GM10266 (cell line): ENCODE data around the gene ARHGEF17.

ENCODE experiments used
- DNase-seq: peaks from one replicate; pipeline ENCODE4 v3.0.0; 2012; ENCODE audit errors: extremely low spot score
- TF ChIP-seq, protein P1 (sequence below): IDR thresholded peaks from 2 replicates; pipeline ENCODE4 v1.5.1; 2012; ENCODE audit warnings: mild to moderate bottlenecking, low read depth; ENCODE audit not compliant: control insufficient read depth, insufficient read depth; ENCODE audit errors: missing control alignments

Gene ARHGEF17

DNA sequence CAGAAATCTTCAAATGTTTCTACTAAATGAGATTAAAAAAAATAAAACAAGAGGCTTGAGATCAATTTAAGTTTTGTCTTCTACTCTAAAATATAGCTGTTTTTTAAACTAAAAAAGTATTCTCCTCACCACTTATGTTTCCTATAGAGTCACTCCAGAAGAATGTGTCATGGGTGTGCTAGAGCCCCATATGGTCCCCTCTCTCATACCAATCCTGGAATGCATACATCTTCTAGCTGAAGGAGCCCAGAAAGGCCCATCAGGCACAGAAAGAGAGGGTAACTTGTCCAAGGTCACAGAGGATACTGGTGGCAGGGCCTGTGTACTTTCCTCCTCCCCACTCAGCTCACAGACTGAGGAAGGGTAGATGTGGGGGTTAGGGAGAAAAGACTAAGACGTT is 102.6 kb downstream of the ARHGEF17 start:
- TF ChIP-seq, protein P1, sequence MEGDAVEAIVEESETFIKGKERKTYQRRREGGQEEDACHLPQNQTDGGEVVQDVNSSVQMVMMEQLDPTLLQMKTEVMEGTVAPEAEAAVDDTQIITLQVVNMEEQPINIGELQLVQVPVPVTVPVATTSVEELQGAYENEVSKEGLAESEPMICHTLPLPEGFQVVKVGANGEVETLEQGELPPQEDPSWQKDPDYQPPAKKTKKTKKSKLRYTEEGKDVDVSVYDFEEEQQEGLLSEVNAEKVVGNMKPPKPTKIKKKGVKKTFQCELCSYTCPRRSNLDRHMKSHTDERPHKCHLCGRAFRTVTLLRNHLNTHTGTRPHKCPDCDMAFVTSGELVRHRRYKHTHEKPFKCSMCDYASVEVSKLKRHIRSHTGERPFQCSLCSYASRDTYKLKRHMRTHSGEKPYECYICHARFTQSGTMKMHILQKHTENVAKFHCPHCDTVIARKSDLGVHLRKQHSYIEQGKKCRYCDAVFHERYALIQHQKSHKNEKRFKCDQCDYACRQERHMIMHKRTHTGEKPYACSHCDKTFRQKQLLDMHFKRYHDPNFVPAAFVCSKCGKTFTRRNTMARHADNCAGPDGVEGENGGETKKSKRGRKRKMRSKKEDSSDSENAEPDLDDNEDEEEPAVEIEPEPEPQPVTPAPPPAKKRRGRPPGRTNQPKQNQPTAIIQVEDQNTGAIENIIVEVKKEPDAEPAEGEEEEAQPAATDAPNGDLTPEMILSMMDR = no peak

DNA sequence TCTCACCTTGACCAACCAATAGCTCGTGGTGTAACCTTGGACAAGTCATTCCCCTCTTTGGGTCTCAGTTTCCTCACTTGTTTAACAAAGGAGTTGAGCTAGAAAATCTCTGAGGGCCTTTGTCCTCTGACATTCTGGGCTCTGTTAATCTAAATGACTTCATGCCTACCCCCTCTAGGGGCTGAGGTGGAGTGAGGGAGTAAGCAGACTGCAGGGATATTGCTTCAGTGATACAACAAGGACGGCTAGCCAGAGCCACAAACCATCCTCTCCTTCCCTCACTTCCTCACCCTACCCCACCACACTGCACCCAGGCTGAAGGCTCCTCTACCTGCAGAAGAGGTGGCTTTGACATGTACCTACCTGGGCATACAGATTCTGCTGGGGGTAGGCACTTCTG is 103.0 kb downstream of the ARHGEF17 start:
- no peak for DNase-seq
- TF ChIP-seq, protein P1 = no peak

More for the DNA sequence above, 102.6 kb downstream of the ARHGEF17 start:
- no peak for DNase-seq

DNA sequence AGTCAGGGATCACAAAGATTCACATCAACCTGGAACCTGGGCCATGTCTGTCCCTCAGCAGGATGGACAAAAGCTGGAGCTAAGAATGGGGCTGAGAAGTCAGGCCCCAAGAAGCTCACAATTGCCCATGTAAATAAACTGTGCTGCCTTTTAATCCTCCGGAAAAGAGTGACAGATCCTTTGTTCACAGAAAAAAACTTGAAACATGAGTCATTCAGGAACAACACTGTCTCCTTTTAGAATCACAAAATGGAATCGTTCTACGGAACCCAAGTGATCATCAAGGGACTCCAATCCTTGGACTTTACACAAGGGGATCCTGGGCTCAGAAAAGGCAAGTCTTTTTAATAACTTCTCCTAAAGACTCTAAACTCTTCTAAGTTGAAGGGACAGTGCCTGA is 104.2 kb downstream of the ARHGEF17 start:
- TF ChIP-seq, protein P1 = no peak
- DNase-seq = no peak

DNA sequence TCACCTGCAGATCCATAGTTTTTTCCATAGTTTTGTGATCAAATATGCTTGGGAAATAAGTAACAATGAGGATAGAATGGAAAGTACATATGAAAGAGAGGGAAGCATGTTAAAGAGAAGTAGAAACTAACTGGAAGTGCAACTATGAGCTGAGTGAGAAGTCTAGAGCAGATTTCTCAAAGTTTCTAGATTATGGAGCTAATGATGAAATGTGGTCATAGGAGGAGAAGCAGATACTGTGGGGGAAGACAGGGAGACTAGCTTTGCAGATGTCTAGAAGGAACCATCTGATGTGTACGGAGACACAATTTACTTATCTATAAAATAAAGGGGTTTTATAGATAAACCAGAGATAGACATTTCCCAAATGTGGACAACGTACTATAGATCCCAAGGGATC is 105.2 kb downstream of the ARHGEF17 start:
- TF ChIP-seq, protein P1 = no peak
- no peak for DNase-seq

DNA sequence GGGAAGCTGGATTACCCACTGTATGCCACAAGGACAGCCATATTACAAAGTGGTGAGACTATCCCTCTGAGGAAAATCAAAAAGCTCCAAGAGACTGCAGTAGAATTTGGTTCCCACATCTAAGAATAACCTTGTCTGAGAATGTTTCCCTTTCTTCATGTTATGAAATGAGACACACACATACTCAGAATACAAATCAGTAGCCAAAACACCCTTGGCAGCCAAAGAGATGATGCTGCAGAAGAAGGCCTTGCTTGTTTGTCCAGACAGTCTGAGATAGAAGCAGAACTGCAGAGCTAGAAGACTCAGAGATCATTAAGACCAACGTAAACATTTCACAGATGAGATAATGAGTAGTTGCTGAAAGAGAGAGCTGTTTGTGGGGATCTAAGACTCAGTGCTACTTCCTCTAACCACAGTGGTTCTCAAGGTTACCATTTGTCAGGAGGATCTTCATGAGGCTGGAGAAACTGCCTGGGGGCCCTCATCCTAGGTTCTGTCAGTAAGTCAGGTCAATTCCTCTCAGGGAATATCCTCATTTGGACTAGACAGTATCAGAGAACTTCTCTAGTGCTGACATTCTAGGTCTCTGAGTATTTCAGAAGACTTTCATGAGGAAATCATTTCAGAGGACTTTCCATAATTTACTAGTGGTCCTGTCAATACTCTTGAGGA is 107.0 kb downstream of the ARHGEF17 start:
- no peak for DNase-seq
- TF ChIP-seq, protein P1 = no peak

DNA sequence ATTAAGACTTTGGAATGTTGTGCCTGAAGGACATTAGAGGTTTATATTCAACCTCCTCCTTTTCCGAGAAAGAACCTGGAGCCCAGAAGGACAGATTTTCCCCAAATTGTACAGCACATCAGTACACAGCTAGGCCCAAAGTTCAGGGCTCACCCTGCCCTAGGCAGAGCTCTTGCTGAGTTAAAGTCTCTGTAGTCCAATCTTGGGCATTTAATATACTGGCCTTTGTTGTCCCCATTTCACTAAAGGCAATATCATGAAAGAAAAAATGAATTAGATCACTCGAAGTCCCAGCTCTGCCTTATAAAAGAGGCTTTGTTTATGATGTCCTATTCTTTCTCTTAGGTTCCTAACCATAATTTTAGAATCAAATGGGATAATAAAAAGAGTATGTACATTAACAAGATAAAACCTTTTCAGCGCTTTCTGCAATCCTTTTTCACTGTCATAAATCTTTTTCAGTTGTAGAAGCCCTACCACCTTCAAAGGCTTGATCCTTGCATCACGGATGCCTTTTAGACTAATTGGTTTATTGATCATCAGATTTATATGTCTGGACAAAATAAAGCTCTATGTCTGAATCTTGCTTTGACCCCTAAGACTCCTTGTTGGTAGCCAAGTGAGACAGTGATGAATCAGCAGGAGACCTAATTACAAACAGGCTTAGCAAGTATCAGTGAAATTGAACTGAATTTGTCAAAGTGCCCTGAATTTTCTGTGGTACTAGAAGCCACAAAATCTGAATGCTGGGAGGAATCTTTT is 108.0 kb downstream of the ARHGEF17 start:
- DNase-seq = no peak

More for the DNA sequence above, 108.0 kb downstream of the ARHGEF17 start:
- TF ChIP-seq, protein P1 = no peak
